GM18507 (cell line): ENCODE results near the gene RXFP1.
"Not testable (repeated sequence)": the region's sequence is repeated elsewhere in the genome, so short reads cannot be mapped to it uniquely, and the experiment has no call there.

Experiments used
- DNase-seq: peaks from one replicate; pipeline ENCODE4 v3.0.0; 2011; ENCODE audit warnings: low read depth; ENCODE audit not compliant: insufficient read length; ENCODE audit errors: extremely low spot score
- FAIRE-seq: peaks from 2 replicates; lab custom pipeline; 2011; peaks lifted over from hg19 to GRCh38; lab: Jason Lieb, UNC

RXFP1 gene

DNA sequence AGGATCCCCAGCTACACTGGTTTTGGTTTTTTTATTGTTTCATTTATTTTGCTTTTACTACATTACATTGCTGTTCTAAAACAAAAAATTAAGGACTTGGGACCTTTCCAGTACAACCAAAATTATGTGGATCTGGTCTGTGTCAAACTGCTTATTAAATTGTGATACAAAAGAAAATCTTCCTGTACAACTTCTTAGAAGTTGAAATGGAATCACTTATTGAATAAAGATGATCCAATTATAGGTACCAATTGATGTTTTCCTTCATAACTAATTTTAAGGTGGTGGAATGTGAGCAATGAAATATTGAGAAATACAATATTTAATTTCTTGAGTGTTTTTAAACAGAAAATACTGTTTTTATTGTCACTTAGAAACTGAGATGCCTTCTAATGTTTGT lies 82.7 kb downstream of the RXFP1 start:
- DNase-seq (no peak), FAIRE-seq (no peak)

DNA sequence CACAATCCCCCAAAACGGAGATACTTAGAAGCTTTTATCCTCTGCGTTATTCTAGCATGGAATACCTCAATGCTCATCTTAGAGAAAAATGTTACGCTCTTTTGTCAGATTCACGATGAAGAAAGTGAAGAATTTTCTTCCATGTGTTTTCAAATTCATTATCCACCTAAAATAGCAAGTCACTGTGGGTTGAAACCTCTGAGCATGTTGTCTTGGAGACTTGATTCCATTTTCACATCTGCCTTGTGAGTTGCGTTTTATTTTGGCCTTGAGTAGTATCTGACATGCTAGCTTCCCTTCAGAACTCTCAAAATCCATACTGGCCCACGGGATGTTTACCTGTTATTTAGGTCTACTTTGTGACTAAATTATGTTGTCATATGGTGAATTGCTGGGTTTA lies 83.7 kb downstream of the RXFP1 start:
- DNase-seq (no peak), FAIRE-seq (no peak)

DNA sequence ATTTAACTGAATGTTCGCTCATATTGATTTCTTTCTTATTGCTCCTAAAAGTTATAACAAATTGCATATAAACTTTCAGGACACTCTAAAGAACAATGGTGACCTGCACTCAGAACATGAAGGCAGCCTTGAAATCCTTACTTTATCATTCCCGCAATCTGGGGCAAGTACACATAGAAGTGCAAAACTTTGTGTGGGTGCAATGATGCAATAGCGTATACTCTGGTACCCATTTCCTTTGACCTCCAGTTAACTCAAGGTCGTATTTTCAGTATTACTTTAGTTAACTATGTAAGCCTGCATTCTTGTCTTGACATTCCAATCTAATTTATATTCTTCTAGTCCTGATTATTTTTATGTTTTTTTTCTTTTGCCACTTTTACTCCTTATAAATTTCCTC lies 85.3 kb downstream of the RXFP1 start:
- no peak for DNase-seq
- FAIRE-seq = no peak

DNA sequence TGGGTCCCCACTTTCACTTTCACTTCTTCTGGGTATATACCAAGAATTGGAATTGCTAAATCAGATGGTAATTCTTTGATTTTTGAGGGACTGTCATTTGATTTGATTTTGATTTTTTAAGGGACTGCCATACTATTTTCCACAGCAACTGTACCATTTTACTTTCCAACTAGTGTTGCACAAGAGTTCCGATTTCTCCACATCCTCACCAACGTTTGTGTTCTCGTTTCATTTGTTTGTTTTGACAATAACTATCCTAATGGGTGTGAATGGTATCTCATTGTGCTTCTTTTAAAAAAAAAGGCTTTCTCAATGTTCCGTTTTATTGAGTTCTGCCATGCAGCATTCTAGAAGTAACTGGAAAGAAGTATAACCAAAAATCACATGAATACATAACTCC lies 87.4 kb downstream of the RXFP1 start:
- FAIRE-seq = no peak
- DNase-seq = no peak

DNA sequence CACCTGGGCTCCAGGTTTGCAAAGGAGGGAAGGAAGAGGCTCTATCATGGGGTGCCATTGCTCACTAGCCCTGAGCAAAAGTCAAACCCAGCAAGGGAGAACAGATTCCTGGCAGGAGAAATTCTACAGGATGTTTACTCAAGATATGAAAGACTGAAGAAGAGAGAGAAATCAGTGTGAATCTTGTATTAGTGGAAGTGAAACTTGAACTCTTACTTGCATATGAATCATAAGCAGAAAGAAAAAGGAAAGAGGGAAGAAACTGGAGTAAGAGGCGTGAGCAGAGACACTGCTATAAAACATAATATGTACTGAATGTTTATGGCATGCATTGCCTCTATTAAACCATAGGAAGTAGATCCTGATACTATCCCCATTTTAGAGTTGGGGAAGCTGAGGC lies 89.1 kb downstream of the RXFP1 start:
- no peak for DNase-seq
- peak; percentile 47 for FAIRE-seq

DNA sequence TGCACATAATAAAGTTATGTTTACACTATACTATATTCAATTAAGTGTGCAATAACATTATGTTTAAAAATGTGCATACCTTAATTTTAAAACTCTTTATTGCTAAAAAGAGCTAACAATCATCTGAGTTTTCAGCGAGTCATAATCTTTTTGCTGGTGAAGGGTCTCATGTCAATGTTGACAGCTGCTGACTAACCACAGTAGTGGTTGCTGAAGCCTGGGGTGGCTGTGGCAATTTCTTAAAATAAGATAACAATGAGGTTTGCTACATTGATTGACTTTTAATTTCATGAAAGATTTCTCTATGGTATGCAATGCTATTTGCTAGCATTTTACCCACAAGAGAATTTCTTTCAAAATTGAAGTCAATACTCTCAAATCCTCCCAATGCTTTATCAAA lies 91.4 kb downstream of the RXFP1 start:
- no peak for DNase-seq
- FAIRE-seq = no peak

DNA sequence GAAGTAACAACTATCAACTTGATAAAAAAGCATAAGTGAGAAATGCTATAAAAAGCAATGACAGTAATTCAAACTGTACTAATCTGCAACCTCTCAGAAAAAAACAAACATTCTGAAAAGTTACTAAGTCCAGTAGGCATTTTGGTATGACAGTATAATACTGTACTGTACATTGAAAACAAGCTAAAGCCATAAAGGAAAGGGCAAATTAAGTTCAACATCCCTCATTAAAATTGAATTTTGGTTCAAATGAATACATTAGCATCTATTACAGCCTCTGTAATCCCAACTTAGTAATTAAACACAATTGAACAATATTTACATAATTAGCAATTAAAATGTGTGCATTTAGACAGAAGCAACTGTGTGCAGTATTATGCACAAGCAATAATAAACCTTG lies 96.3 kb downstream of the RXFP1 start:
- FAIRE-seq (no peak), DNase-seq (no peak)

DNA sequence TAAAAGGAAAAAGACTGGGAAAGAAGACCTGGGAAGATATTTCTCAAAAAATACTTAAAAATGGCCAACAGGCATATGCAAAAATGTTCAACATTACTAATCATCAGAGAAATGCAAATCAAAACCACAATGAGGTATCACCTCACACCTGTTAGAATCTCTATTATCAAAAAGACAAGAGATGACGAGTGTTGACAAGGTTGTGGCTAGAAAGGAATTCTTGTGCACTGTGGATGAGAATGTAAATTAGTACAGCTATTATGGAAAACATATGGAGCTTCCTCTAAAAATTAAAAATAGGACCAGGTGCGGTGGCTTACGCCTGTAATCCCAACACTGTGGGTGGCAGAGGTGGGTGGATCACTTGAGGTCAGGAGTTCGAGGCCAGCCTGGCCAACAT lies 100.0 kb downstream of the RXFP1 start:
- DNase-seq (no peak), FAIRE-seq (no peak)

DNA sequence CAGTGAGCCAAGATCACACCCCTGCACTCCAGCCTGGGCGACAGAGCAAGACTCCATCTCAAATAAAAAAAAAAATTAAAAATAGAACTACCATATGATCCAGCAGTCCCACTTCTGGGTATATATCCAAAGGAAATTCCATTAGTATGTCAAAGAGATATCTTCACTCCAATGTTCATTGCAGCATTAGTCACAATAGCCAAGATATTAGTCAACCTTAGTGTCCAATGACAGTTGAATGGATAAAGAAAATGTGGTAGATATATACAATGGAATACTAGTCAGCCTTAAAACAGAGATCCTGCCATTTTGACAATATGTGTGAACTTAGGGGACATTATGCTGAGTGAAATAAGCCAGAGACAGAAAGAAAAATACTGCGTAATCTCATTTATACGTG lies 100.6 kb downstream of the RXFP1 start:
- FAIRE-seq = no peak

DNA sequence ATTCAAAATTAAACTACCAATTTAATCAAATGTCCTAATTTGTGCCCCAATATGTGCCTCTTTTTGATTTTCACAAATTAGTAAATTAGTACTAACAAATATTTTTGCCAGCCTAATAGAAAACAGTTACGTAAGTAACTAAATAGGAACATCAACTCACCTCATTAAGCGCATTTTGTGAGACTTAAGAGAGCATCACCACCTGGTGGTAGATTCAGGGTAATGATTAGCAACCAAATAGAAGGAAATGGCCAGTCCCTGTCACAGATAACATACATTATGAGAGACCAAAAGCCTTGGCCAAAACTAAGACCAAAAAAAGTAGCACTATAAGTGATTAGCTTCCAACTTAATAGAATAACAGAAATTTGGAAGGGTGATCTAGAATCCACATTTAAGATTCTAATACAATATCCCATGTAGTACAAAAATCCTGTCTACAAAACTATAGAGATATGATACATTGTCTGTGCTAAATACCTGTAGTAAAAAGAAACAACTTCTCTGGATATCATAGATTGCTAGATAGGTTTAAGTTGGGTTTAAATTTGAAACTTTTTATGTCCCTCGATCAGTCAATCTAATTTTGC lies 103.3 kb downstream of the RXFP1 start:
- FAIRE-seq (peak; percentile 80), DNase-seq (no peak)

More for the DNA sequence above, 100.6 kb downstream of the RXFP1 start:
- no peak for DNase-seq

DNA sequence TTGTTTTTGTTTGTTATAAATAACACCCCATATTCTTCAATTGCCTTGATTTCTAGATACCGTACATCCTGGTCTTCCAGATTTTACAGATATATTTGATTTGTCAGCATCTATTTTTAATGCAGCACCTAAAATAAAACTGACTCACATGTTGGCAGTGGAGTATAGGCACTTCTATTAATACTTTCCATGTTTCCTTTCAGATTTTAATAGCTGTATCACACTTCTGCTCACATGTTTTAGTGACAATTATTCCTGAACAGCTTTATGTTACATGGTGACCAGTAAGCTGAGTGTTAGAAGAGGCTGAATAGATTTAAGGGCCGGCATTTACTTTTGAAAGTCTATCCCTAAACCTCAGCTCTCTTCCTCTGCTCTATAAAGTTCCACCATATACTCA lies 103.9 kb downstream of the RXFP1 start:
- FAIRE-seq = no peak
- DNase-seq = no peak

DNA sequence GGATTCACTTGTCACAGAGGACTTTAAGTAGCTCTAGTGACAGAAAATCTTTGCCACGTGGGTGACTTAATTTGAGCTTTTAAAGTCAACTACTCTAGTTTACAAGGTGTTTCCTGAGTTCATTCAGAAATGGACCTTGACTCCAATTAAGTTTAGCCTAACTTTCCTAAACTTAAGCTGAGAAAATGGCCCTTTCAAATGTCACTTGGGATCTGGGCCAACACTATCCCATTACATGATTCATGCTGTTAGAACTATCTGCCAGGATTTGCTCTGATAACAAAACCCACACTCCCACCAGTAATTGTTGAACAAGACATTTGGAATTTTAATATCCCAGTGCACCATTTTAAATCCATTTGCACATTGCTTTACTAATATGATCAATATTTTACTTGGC lies 109.2 kb downstream of the RXFP1 start:
- FAIRE-seq = no peak
- no peak for DNase-seq

DNA sequence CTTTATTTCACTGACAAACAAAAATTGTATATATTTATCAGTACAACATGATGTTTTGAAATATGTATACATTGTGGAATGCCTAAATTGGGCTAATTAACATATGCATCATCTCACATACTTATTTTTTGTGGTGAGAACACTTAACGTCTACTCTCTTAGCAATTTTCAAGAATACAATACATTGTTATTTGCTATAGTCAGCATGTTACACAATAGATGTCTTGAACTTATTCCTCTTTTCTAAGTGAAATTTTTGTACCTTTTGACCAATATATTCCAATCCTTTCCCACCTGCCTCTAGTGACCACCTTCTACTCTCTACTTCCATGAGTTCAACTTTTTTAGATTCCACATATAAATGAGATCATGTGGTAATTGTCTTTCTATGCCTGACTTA lies 114.9 kb downstream of the RXFP1 start:
- no peak for DNase-seq
- no peak for FAIRE-seq

DNA sequence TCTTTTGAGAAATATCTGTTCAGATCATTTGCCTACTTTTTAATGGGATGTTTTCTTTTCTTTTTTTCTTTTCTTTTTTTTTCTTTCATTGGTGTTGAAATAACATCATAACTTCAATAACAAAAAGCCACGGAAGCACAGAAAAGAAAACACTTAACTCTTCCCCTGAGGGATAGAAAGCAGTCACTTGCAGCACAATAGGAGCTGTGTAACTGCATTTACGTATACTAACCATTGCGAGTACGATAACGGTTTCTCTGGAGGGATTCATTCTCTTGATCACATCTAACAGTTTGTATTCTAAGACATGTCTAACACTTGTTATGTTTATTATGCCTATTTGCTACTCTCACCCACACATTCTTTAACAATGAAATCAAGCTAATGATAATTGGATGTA lies 122.7 kb downstream of the RXFP1 start:
- DNase-seq (no peak), FAIRE-seq (no peak)

DNA sequence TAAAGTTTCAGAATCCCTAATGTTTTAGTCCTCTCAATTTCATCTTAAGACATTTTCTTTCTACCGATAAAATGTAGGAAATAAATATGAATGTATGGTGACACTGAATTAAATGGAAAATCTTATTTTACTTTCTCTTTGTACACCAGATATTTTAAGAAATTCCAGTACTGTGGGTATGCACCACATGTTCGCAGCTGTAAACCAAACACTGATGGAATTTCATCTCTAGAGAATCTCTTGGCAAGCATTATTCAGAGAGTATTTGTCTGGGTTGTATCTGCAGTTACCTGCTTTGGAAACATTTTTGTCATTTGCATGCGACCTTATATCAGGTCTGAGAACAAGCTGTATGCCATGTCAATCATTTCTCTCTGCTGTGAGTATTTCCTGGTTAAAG lies 123.1 kb downstream of the RXFP1 start:
- no peak for FAIRE-seq
- no peak for DNase-seq

DNA sequence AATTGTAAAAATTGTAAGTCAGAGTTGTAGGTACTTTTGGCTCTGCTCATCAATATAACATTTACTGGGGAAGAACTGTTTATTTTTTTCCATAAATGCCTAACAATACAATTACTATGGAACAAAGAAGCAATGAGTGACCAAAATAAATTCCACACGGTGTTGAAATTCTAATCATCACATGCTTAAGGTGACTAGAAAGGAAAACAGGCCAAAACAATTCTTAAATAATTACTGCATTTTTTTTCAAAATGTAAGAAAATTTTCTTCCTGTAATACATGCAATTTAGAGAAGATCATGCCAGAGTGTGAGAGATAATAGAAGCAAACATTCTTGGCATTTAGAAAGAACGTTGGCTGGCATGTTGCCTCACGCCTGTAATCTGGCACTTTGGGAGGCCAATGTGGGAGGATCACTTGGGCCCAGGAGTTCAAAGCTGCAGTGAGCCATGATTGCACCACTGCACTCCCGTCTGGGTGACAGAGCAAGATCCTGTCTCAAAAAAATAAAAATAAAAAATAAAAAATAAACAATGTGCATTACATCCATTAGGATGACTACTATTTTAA lies 127.5 kb downstream of the RXFP1 start:
- DNase-seq (no peak), FAIRE-seq (no peak)

DNA sequence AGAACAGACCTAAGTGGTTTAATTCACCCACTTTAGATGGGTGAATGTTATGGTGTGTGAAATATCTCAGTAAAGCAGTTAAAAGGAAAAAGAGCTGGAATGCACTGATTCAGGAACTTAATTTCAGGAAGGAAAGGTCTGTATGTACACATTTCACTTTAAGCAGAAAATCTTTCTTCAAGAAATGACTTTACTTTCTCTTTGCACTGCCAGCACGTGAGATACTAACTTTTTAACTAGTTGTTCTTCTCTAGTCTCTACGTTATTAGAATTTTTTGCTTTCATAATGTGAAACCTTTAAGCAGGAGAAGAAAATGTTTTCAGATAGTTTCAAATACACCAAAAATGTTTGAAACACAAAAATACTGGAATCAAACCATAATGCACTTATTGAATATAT lies 131.2 kb downstream of the RXFP1 start:
- no peak for DNase-seq
- FAIRE-seq = no peak

DNA sequence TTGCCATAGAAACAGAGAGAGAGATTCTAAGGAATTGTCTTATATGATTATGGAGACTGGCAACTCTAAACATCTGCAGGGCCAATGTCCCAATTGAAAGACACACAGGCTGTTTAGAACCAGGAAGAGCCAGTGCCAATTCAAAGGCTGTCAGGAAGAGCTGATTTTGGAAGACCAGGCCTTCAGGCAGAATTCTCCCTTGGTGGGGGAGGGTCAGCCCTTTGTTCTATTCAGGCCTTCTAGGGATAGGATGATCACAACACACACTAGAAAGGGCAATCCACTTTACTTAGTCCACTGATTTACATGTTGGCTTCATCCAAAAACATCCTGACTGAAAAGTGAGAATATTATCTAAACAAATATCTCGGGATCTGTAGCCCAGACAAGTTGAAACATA lies 134.8 kb downstream of the RXFP1 start:
- FAIRE-seq (no peak), DNase-seq (no peak)

DNA sequence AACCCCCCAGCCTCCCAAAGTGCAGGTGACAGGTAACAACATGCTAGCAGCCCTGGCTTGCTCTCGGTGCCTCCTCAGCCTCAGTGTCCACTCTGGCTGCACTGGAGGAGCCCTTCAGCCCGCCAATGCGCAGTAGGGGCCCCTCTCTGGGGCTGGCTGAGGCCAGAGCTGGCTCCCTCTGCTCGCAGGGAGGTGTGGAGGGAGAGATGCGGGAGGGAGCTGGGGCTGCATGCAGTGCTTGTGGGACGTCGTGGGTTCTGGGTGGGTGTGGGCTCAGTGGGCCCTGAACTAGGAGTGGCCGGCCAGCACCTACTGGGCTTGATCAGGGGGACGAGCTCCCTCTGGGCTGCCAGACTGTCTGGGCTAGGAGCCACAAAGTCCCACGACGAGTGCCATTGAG lies 135.6 kb downstream of the RXFP1 start:
- DNase-seq (no peak), FAIRE-seq (no peak)

DNA sequence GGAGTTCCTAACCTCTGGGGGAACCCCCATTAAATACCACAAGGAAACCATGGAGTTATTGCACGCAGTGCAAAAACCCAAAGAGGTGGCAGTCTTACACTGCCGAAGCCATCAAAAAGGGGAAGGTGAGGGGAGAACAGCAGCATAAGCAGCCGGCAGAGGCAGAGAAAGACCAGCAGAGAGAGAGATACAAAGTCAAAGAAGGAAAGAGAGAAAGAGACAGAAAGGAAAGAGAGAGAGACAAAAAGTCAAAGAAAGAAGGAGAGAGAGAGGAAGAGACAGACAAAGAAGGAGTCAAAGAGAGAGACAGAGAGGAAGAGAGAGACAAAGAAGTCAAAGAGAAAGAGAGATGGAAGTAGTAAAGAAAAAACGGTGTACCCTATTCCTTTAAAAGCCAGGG lies 141.6 kb downstream of the RXFP1 start:
- FAIRE-seq, DNase-seq: not testable (repeated sequence)

DNA sequence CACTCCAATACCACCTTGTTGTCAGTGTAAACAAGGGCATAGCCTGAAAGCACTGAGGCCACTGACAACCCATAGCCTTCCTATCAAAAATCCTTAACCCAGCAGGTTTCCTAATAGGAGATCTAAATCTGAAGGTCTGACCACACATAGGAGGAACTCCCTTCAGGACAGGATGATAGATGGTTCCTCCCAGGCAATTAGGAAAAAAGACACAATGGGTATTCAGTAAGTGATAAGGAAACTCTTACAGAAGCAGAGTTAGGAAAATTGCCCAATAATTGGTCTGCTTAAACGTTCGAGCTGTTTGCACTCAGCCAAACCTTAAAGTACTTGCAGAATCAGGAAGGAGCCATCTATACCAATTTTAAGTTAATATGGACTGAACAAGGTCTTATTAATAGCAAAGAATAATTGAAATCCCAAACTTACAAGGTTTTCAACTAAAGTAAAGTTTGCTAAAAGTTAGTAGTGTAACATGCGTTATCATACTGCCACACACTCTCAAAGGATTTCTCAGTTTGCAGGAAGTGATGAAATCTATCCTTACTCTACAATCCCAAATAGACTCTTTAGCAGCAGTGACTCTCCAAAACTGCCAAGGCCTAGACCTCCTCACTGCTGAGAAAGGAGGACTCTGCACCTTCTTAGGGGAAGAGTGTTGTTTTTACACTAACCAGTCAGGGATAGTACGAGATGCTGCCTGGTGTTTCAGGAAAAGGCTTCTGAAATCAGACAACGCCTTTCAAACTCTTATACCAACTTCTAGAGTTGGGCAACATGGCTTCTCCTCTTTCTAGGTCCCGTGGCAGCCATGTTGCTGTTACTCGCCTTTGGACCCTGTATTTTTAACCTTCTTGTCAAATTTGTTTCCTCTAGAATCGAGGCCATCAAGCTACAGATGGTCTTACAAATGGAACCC lies 142.3 kb downstream of the RXFP1 start:
- DNase-seq = not testable (repeated sequence)

More for the DNA sequence above, 142.3 kb downstream of the RXFP1 start:
- FAIRE-seq = not testable (repeated sequence)
